Mucosa of descending colon (tissue), 3 donors: Measurements from ENCODE around the gene PLA2R1. TPM values are rescaled to one million over a fixed set of nuclear protein-coding genes. Genes with fewer than 3 reads are reported as not detected.
A peak's percentile ranks its signal among the peaks of the same experiment; 100 is the strongest.

ENCODE experiments used
- ATAC-seq: fragments of 200-7000 bp; cut with Tn5 transposase; one replicate; pipeline ENCODE4 v1.9.1; 2020; ENCODE audit warnings: mild to moderate bottlenecking, moderate library complexity
- DNase-seq, 3 donors: peaks; one replicate each; pipeline ENCODE4 v3.0.0-alpha.2; 2020
- H3K36me3 ChIP-seq: fragments of 200-600 bp; one replicate; pipeline ENCODE4 v1.8.0; 2021; ENCODE audit warnings: low read depth, mild to moderate bottlenecking
- H3K4me1 ChIP-seq: fragments of 200-600 bp; one replicate; pipeline ENCODE4 v1.8.0; 2021; ENCODE audit warnings: low read depth, mild to moderate bottlenecking
- H3K4me3 ChIP-seq: fragments of 200-600 bp; one replicate; pipeline ENCODE4 v1.8.0; 2021; ENCODE audit warnings: mild to moderate bottlenecking
- H3K9me3 ChIP-seq: fragments of 200-600 bp; one replicate; pipeline ENCODE4 v1.8.0; 2021; ENCODE audit warnings: mild to moderate bottlenecking
- intact Hi-C, 2 donors: fragments of 100-400 bp; cut with DNase I in 1 of 2; cut with micrococcal nuclease in 1 of 2; formaldehyde crosslinking; loops; one replicate each; pipeline versions ENCODE4 v1.11.0 to v1.11.1; 2022; cut with DNase I, micrococcal nuclease
- total RNA-seq, 3 donors: library from RNA; stranded (reverse); fragmentation: NEBNext Ultra II Directional in 2 of 3; extraction: Animal tissue kit (Norgen Biotek cat#: 25700) in 2 of 3; gene quantifications; one replicate each; pipeline versions ENCODE4 v1.2.1 to v1.2.4, GENCODE V29; 2021 to 2023
- TF ChIP-seq, protein P1 (sequence below): fragments of 200-600 bp; IDR thresholded peaks from one replicate; pipeline ENCODE4 v1.8.0; 2022; ENCODE audit warnings: antibody characterized with exemption, mild to moderate bottlenecking
- donor health status: DM: no; HTN: no; CAD: no; lungs with moderate emphysema.
- donor health status: DM: no; HTN: no; CAD: no.
- donor health status: DM: no; HTN: yes; CAD: no.

PLA2R1 gene
- total RNA-seq, 3 donors from 2014 or later, result 8.0 to 19.1 (median 11.1) TPM

DNA sequence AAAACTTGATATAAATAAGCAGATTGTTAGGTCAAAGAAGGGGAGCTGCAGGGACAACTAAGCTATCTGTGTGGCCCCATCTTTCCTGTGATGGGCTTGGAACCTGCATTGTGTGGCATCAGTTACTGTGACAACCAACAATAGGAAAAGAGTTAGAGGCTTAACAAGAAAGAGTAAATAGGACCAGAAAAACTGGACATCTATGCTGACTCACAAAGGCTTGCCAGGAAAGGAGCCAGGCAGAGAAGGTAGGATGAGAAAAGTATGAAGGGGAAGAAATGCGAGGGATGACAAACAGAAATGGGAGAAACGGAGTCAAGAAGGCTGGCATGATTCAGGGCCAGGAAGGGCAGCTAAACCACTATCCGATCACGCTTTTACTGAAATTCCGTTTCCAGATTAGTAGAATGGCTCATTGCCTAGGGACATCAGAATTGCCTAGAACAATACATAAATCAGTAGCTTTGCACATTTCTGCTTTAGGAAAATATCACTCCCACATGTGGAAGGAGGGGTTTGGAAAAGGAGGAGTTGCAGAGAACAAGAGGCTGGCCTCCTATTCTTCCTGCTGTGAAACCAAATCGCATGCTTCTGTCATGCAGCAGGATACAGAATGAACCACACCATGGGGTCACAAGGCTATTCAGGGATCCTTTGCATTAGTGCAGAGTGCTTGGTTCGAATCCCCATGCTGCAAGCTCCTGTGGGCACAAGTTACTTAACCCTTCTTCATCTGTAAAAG is 7.3 kb downstream of the PLA2R1 start:
- ATAC-seq (no peak), DNase-seq (no peak)
- H3K4me3 ChIP-seq, result no peak overlapping the region
- intact Hi-C loops, result no loop called here
- TF ChIP-seq, protein P1, sequence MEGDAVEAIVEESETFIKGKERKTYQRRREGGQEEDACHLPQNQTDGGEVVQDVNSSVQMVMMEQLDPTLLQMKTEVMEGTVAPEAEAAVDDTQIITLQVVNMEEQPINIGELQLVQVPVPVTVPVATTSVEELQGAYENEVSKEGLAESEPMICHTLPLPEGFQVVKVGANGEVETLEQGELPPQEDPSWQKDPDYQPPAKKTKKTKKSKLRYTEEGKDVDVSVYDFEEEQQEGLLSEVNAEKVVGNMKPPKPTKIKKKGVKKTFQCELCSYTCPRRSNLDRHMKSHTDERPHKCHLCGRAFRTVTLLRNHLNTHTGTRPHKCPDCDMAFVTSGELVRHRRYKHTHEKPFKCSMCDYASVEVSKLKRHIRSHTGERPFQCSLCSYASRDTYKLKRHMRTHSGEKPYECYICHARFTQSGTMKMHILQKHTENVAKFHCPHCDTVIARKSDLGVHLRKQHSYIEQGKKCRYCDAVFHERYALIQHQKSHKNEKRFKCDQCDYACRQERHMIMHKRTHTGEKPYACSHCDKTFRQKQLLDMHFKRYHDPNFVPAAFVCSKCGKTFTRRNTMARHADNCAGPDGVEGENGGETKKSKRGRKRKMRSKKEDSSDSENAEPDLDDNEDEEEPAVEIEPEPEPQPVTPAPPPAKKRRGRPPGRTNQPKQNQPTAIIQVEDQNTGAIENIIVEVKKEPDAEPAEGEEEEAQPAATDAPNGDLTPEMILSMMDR, result no peak
- H3K4me1 ChIP-seq, result no peaks in the 10 kb centered on the region
- no peaks in the 10 kb centered on the region for H3K36me3 ChIP-seq
- no peaks in the 10 kb centered on the region for H3K9me3 ChIP-seq

DNA sequence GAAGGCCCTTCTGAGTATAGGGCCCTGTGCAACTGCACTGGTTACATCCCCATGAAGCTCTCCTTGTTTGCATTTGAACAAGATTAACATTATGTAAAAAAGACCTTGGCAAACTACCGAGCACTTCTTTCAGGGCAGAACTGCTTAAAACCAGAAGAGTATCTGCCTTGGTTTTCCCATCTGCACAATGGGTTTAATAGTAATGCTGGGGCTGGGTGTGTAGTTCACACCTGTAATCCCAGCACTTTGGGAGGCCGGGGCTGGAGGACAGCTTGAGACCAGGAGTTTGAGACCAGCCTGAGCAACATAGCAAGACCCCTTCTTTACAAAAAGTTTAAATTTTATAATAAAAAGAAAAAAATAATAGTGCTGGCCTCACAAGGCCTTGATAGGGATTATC is 8.5 kb downstream of the PLA2R1 start:
- Histone ChIP-seq H3K4me3 (no peak overlapping the region), H3K4me1 (no peaks in the 10 kb centered on the region), H3K36me3 (no peaks in the 10 kb centered on the region), H3K9me3 (no peaks in the 10 kb centered on the region)
- no peak for ATAC-seq
- TF ChIP-seq, protein P1, result no peak
- intact Hi-C loops, result no loop called here
- no peak for DNase-seq

DNA sequence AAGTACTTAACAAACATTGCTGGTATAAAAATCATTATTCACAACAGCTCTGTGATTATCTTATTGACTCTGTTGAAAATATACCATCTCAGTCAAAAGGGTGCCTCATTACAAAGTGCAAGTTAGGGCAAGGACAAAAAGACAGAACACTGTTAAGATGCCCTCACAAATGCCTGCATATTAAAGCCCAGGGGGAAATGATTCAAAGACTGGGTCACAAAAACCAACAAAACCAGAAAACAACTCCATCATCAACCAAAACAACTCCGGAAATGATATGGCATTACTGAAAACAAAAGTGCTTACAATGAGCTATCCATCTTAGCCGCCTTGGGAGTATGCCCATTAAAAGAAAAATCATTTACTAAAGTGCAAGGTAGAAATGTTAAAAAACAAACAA is 9.9 kb downstream of the PLA2R1 start:
- intact Hi-C loops, result no loop called here
- ATAC-seq, result no peak
- Histone ChIP-seq H3K9me3 (no peaks in the 10 kb centered on the region), H3K4me3 (no peak overlapping the region), H3K4me1 (no peaks in the 10 kb centered on the region), H3K36me3 (no peaks in the 10 kb centered on the region)
- TF ChIP-seq, protein P1, result no peak
- DNase-seq, result no peak

DNA sequence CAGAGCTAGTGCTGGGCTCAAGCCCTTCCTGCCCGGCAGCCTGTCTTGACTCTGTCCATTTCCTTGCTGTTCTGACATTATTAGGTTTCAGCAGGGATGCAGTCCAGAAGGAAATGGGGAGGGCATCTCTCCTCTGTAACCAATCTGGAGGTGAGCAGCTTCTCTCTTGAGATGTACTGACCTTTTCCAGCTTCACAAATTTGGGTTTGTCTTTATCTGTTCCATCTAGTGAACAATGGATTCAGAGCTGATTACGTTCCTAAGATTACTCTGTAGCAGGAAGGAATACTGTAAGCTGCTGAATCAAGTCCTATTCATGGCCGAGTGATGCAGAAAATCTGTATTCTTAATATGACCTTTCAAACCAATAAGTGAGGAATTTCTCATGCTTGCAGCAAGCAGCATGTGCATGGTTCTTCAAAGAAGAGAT is 11.0 kb downstream of the PLA2R1 start:
- DNase-seq (no peak), ATAC-seq (no peak)
- intact Hi-C loops, result no loop called here

DNA sequence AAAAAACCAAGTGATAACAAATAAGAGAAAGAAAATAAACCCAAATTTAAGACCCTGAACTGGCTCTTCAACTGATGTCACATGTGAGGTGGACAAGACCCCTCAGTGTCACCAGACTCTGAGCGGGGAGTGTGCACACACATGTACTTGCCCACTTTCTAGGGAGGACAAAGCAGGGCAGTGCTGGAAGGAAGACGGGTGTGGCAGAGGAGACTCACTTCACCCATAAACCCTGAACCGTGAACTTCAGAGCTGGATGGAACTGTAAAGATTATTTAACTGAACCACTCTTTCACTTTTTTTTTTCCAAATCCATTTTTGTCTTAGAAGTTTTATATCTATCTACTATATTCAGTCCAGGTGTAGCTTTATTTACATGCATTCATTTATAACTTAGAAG is 12.3 kb downstream of the PLA2R1 start:
- TF ChIP-seq, protein P1, result no peak
- H3K4me1 ChIP-seq, result no peaks in the 10 kb centered on the region
- H3K9me3 ChIP-seq, result no peaks in the 10 kb centered on the region
- peak; percentile 82 for ATAC-seq
- H3K36me3 ChIP-seq, result no peaks in the 10 kb centered on the region
- H3K4me3 ChIP-seq, result no peak overlapping the region
- DNase-seq, result peak in 2 of 3 donors; percentile 22 to 25
- intact Hi-C loops, result no loop called here

More for the DNA sequence above, 11.0 kb downstream of the PLA2R1 start:
- H3K9me3 ChIP-seq, result no peaks in the 10 kb centered on the region
- TF ChIP-seq, protein P1, result no peak
- no peaks in the 10 kb centered on the region for H3K4me1 ChIP-seq
- no peaks in the 10 kb centered on the region for H3K36me3 ChIP-seq
- no peak overlapping the region for H3K4me3 ChIP-seq
